Measurements from ENCODE around the gene CALHM5.

CALHM5 gene

GRCh38 chr6:116570856-116571682 is 59.6 kb downstream of the CALHM5 start, which contains the start of gene RWDD1:
TSS of gene RWDD1 (plus strand) at chr6:116571504. CDS start at chr6:116571583, 79 bp downstream.
- peak; percentile 100 for DNase-seq (ENCODE audit: low read depth, low spot score)
- H3K4me3 ChIP-seq (ENCODE audit: low read depth, low read length), result peak within 1 kb of the TSS; percentile 70
- in situ Hi-C loops (cut with HindIII; ENCODE audit: low sequenced_read_pairs), result no loop called here
- TF ChIP-seq CTCF (IDR thresholded peaks at IDR 0.05; ENCODE audit: low read depth, low read length), result no peak

- H3K4me3 ChIP-seq (ENCODE audit: low read depth, low read length), result peak overlapping the region; percentile 70
- TF ChIP-seq CTCF (IDR thresholded peaks at IDR 0.05; ENCODE audit: low read depth, low read length), result no peak
- in situ Hi-C loops (cut with HindIII; ENCODE audit: low sequenced_read_pairs), result no loop called here
- DNase-seq (ENCODE audit: low read depth, low spot score), result no peak
These were observed 60.2 kb downstream of the CALHM5 start for GRCh38 chr6:116571683-116572000.

- H3K4me3 ChIP-seq (ENCODE audit: low read depth, low read length), result peak overlapping the region; percentile 70
- TF ChIP-seq CTCF (IDR thresholded peaks at IDR 0.05; ENCODE audit: low read depth, low read length), result no peak
- peak; percentile 58 for DNase-seq (ENCODE audit: low read depth, low spot score)
- in situ Hi-C loops (cut with HindIII; ENCODE audit: low sequenced_read_pairs), result no loop called here
These were observed 60.7 kb downstream of the CALHM5 start for GRCh38 chr6:116572162-116572561.

Data from astrocyte of the spinal cord (primary cell).